Heart left ventricle (tissue), 13 donors: ENCODE data around the gene COBL.

Source experiments
- CTCF ChIP-seq, 12 donors: fragments of 200-600 bp; sonication (generic) in 4 of 12; IDR thresholded peaks; one replicate each; pipeline versions ENCODE4 v1.5.0 to v1.8.0; 2018 to 2022; ENCODE audit warnings: antibody characterized with exemption in 12 of 12, mild to moderate bottlenecking in 5 of 12
- POLR2A ChIP-seq, 2 donors: fragments of 450-650 bp; IDR thresholded peaks; one replicate each; pipeline ENCODE4 v1.6.1; 2017; ENCODE audit warnings: antibody characterized with exemption in 2 of 2, mild to moderate bottlenecking in 2 of 2, moderate library complexity in 2 of 2
- donor health status: ischemic (EF 13 %, LVEDD 7.1; RV severe dilation, severe dysfunction).
- donor health status: DM: no; HTN: yes; CAD: no.
- donor health status: DM: no; HTN: no; CAD: no.
- donor health status: ischemic (EF 25% LVEDD 6.9; RV normal size, moderate dysfunction).
- donor health status: ischemic (EF 25% LVEDD 5.7; RV mildly dilated, moderate dysfunction).
- donor health status: ischemic (EF 35%, LVEDD 5.7; RV mildly dilated, moderate dysfunction).
- donor health status: nonischemic (EF 11% LVEDD 7.7; RV severe dilation, severe dysfunction).
- donor health status: DM: yes; HTN: yes; CAD: no.
- donor health status: PGD.
- donor health status: ischemic (EF 29% LVEDD 5.4; RV normal size, mild dysfunction).
- donor health status: nonischemic (EF 23%, LVEDD 6.1; RV moderate dilation, normal function).

GRCh38 chr7:51249187-51249945, 67.2 kb downstream of the COBL start:
- TF ChIP-seq CTCF (IDR thresholded peaks at IDR 0.05), result no peak
- no peak for TF ChIP-seq POLR2A (IDR thresholded peaks at IDR 0.05)
